Measurements from ENCODE around the gene HBEGF. TPM values are rescaled to one million over a fixed set of nuclear protein-coding genes. Genes with fewer than 3 reads are reported as not detected.

HBEGF gene
- total RNA-seq, 1 experiment from 2014 or later, result 2.4 TPM

GRCh38 chr5:140381972-140382371 is 35.6 kb upstream of the HBEGF start:
- H2AK5ac ChIP-seq (ENCODE audit: insufficient read length, low read length), result no peak overlapping the region
- H2BK12ac ChIP-seq (ENCODE audit: insufficient read length, low read depth, low read length), result no peak overlapping the region
- H3K4me2 ChIP-seq (ENCODE audit: insufficient read depth, insufficient read length, low read length), result no peak overlapping the region
- DNase-seq, result no peak
- H2BK120ac ChIP-seq (ENCODE audit: low read depth, low read length, poor library complexity, severe bottlenecking), result no peak overlapping the region
- Mint-ChIP-seq H3K4me1 (no peaks in the 10 kb centered on the region), H3K4me3 (no peak overlapping the region), H3K27me3 (ENCODE audit: low read depth) (no peaks in the 10 kb centered on the region; the same call in 1 of the 2 replicates), H3K27ac (no peak overlapping the region), H3K9me3 (peaks cover 2 to 3% of the 10 kb centered on the region in 2 experiments; a peak in 3 of 5 replicates), H3K36me3 (ENCODE audit: insufficient read depth in 1 of 3, low read depth in 3 of 3) (no peaks in the 10 kb centered on the region)
- TF ChIP-seq, protein P1, sequence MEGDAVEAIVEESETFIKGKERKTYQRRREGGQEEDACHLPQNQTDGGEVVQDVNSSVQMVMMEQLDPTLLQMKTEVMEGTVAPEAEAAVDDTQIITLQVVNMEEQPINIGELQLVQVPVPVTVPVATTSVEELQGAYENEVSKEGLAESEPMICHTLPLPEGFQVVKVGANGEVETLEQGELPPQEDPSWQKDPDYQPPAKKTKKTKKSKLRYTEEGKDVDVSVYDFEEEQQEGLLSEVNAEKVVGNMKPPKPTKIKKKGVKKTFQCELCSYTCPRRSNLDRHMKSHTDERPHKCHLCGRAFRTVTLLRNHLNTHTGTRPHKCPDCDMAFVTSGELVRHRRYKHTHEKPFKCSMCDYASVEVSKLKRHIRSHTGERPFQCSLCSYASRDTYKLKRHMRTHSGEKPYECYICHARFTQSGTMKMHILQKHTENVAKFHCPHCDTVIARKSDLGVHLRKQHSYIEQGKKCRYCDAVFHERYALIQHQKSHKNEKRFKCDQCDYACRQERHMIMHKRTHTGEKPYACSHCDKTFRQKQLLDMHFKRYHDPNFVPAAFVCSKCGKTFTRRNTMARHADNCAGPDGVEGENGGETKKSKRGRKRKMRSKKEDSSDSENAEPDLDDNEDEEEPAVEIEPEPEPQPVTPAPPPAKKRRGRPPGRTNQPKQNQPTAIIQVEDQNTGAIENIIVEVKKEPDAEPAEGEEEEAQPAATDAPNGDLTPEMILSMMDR (conservative IDR thresholded peaks at IDR 0.05), result no peak
- no peaks in the 10 kb centered on the region for H3K23me2 ChIP-seq (ENCODE audit: insufficient read length, low read depth, low read length, poor library complexity, severe bottlenecking)
- H3K4ac ChIP-seq (ENCODE audit: low read depth, low read length), result no peak overlapping the region
- no peak overlapping the region for H4K8ac ChIP-seq (replicated peaks; ENCODE audit: insufficient read length, low read depth, low read length)
- H3K23ac ChIP-seq (ENCODE audit: insufficient read length, low read depth, low read length), result no peak overlapping the region
- H3K79me1 ChIP-seq (ENCODE audit: insufficient read depth, low read depth, low read length, poor library complexity, severe bottlenecking), result no peaks in the 10 kb centered on the region
- H2BK15ac ChIP-seq (ENCODE audit: low read depth, low read length), result no peak overlapping the region
- no peak overlapping the region for H3T11ph ChIP-seq (ENCODE audit: low read length)
- no peaks in the 10 kb centered on the region for H3K27me3 ChIP-seq (ENCODE audit: insufficient read depth, low read length)
- H3K18ac ChIP-seq (ENCODE audit: insufficient read length, low read depth, low read length), result no peak overlapping the region
- no peaks in the 10 kb centered on the region for H3K4me1 ChIP-seq (ENCODE audit: insufficient read depth, low read length)
- no peak overlapping the region for H3K14ac ChIP-seq (ENCODE audit: insufficient read depth, low read length)
- no peak overlapping the region for H3K56ac ChIP-seq (ENCODE audit: insufficient read length, low read depth, low read length)
- H2BK20ac ChIP-seq (ENCODE audit: low read depth, low read length, poor library complexity, severe bottlenecking), result no peak overlapping the region
- no peak overlapping the region for H2AFZ ChIP-seq (ENCODE audit: low read length)
- H2BK5ac ChIP-seq (ENCODE audit: insufficient read length, low read length), result no peak overlapping the region
- H3K79me2 ChIP-seq (ENCODE audit: insufficient read depth, low read length), result no peaks in the 10 kb centered on the region
- no peak overlapping the region for H4K5ac ChIP-seq (ENCODE audit: insufficient read length, low read depth, low read length)
- H4K91ac ChIP-seq (ENCODE audit: insufficient read length, low read depth, low read length), result no peak overlapping the region
- no peak overlapping the region for H3K27ac ChIP-seq (ENCODE audit: insufficient read length, low read depth, low read length)
- no CpG with 5 or more reads among the region's 1 CpG for WGBS (ENCODE audit: extremely low coverage, insufficient read length, low lambda C conversion rate)
- no peaks in the 10 kb centered on the region for H3K9me3 ChIP-seq (ENCODE audit: control insufficient read depth, low read depth, low read length)
- no peak overlapping the region for H3K9ac ChIP-seq (ENCODE audit: extremely low read depth, insufficient read length, low read length)
- H4K20me1 ChIP-seq (ENCODE audit: control insufficient read depth, insufficient read depth, insufficient read length), result no peaks in the 10 kb centered on the region

Measured in H9 (cell line).